Measurements from ENCODE around the gene SESN1. TPM values are rescaled to one million over a fixed set of nuclear protein-coding genes. Genes with fewer than 3 reads are reported as not detected.
A peak's percentile ranks its signal among the peaks of the same experiment; 100 is the strongest.

Gene SESN1
- polyA plus RNA-seq, 1 donor (not counting 4 experiments of a cell fraction or from before 2014, with no cell fraction given), result 21.4 TPM

DNA sequence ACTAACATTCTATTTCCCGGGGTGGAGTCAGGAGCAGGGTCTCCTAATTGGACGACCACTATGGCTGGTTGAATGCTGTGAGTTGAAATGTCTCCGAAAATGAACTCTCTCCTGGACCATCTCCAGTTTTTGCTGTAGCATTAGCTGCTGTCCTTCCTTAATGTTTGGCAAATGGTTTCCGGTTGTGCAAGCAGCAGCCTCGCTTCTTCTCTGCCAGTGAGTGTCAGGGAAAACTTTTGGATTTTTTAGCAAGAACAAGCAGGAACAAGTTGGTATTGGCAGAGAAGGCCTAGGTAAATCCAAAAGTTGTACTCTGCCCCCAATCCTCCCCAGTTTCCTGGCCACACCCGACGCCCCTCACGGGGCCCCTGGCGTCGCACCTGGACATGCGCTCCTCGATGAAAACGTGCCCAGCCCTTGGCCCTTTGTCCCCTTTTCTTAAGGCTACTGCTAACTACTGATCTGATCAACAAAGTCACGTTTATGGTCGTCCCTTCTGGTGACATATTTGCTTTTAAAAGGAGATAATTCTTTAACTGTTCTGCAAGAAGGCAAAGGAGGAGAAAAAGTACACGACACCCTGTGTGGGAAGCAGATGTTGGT lies 143.2 kb downstream of the SESN1 start:
- Histone ChIP-seq H3K27me3 (ENCODE audit: control insufficient read depth, extremely low read depth, insufficient read depth, low read length) (no peaks in the 10 kb centered on the region), H3K9ac (ENCODE audit: control insufficient read depth, extremely low read depth, insufficient read depth, low read length) (no peak overlapping the region), H3K4me1 (ENCODE audit: control insufficient read depth, extremely low read depth, insufficient read depth, low read length) (peaks cover 41% of the 10 kb centered on the region), H2AFZ (ENCODE audit: control insufficient read depth, low read length) (peak overlapping the region; percentile 69), H3K9me1 (ENCODE audit: control insufficient read depth, extremely low read depth, insufficient read depth, low read length) (no peaks in the 10 kb centered on the region), H3K9me3 (ENCODE audit: control insufficient read depth, low read depth, low read length) (no peaks in the 10 kb centered on the region), H3K27ac (ENCODE audit: control insufficient read depth, insufficient read depth, low read length) (no peak overlapping the region), H3K4me2 (ENCODE audit: control insufficient read depth, extremely low read depth, insufficient read depth, low read depth, low read length) (peak overlapping the region; percentile 29), H3K36me3 (ENCODE audit: control insufficient read depth in 2 of 2, extremely low read depth in 1 of 2, insufficient read depth in 2 of 2, low read length in 2 of 2) (no peaks in the 10 kb centered on the region), H3K79me2 (ENCODE audit: control insufficient read depth, insufficient read depth, low read length) (no peaks in the 10 kb centered on the region), H3K4me3 (ENCODE audit: control insufficient read depth in 2 of 3, extremely low read depth in 1 of 3, insufficient read depth in 2 of 3, low read depth in 1 of 3, low read length in 3 of 3) (no peak overlapping the region), H4K20me1 (ENCODE audit: control insufficient read depth, extremely low read depth, insufficient read depth, low read length) (no peaks in the 10 kb centered on the region)
- no peak for FAIRE-seq
- no peak for DNase-seq (ENCODE audit: low read depth, low spot score)
- dilution Hi-C loops (cut with MboI; ENCODE audit: extremely low pct_ligation_motif_present, low sequenced_read_pairs), result no loop called here
- TF ChIP-seq, protein P1, sequence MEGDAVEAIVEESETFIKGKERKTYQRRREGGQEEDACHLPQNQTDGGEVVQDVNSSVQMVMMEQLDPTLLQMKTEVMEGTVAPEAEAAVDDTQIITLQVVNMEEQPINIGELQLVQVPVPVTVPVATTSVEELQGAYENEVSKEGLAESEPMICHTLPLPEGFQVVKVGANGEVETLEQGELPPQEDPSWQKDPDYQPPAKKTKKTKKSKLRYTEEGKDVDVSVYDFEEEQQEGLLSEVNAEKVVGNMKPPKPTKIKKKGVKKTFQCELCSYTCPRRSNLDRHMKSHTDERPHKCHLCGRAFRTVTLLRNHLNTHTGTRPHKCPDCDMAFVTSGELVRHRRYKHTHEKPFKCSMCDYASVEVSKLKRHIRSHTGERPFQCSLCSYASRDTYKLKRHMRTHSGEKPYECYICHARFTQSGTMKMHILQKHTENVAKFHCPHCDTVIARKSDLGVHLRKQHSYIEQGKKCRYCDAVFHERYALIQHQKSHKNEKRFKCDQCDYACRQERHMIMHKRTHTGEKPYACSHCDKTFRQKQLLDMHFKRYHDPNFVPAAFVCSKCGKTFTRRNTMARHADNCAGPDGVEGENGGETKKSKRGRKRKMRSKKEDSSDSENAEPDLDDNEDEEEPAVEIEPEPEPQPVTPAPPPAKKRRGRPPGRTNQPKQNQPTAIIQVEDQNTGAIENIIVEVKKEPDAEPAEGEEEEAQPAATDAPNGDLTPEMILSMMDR (optimal IDR thresholded peaks at IDR 0.05 in 1 of 3, IDR thresholded peaks at IDR 0.05 in 1 of 3, conservative IDR thresholded peaks at IDR 0.05 in 1 of 3; ENCODE audit: extremely low read depth in 1 of 3, insufficient read depth in 2 of 3, low read length in 3 of 3), result no peak
- no peak for TF ChIP-seq EZH2 (IDR thresholded peaks at IDR 0.05; ENCODE audit: low read length)

DNA sequence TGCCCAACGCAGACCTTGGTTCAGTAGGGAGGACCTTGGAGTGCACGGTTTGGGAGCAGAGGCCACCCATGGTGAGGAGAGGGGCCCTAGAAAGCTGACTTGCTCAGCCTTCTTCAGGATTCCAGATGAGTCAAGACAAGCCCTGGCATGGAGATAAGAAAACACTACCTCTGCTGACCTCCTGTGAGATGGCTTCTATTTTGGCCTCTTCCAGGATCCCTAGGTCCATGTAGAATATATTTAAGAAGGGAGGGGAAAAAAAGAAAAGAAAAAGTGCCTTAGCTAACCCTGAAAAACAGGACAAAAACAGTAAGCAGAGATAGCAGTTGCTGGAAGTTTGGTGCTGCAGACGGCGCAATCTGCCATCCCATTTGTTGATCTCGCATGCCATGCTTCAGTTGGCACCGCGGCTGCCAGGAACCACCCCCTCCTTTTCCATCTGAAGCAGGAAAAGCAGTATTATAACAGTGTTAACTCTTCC lies 146.4 kb downstream of the SESN1 start:
- no peaks in the 10 kb centered on the region for H3K9me1 ChIP-seq (ENCODE audit: control insufficient read depth, extremely low read depth, insufficient read depth, low read length)
- H2AFZ ChIP-seq (ENCODE audit: control insufficient read depth, low read length), result peak overlapping the region; percentile 81
- H3K36me3 ChIP-seq (ENCODE audit: control insufficient read depth in 2 of 2, extremely low read depth in 1 of 2, insufficient read depth in 2 of 2, low read length in 2 of 2), result no peaks in the 10 kb centered on the region
- H3K4me3 ChIP-seq (ENCODE audit: control insufficient read depth in 2 of 3, extremely low read depth in 1 of 3, insufficient read depth in 2 of 3, low read depth in 1 of 3, low read length in 3 of 3), result peak overlapping the region in 2 of 3 experiments; percentile 16 to 48
- TF ChIP-seq EZH2 (IDR thresholded peaks at IDR 0.05; ENCODE audit: low read length), result no peak
- TF ChIP-seq, protein P1 (optimal IDR thresholded peaks at IDR 0.05 in 1 of 3, IDR thresholded peaks at IDR 0.05 in 1 of 3, conservative IDR thresholded peaks at IDR 0.05 in 1 of 3; ENCODE audit: extremely low read depth in 1 of 3, insufficient read depth in 2 of 3, low read length in 3 of 3), result no peak
- no peak for DNase-seq (ENCODE audit: low read depth, low spot score)
- dilution Hi-C loops (cut with MboI; ENCODE audit: extremely low pct_ligation_motif_present, low sequenced_read_pairs), result no loop called here
- H3K27me3 ChIP-seq (ENCODE audit: control insufficient read depth, extremely low read depth, insufficient read depth, low read length), result no peaks in the 10 kb centered on the region
- peaks cover 62% of the 10 kb centered on the region for H3K4me1 ChIP-seq (ENCODE audit: control insufficient read depth, extremely low read depth, insufficient read depth, low read length)
- H4K20me1 ChIP-seq (ENCODE audit: control insufficient read depth, extremely low read depth, insufficient read depth, low read length), result no peaks in the 10 kb centered on the region
- no peaks in the 10 kb centered on the region for H3K79me2 ChIP-seq (ENCODE audit: control insufficient read depth, insufficient read depth, low read length)
- no peaks in the 10 kb centered on the region for H3K9me3 ChIP-seq (ENCODE audit: control insufficient read depth, low read depth, low read length)
- FAIRE-seq, result peak; percentile 32
- H3K9ac ChIP-seq (ENCODE audit: control insufficient read depth, extremely low read depth, insufficient read depth, low read length), result peak overlapping the region; percentile 45
- H3K4me2 ChIP-seq (ENCODE audit: control insufficient read depth, extremely low read depth, insufficient read depth, low read depth, low read length), result peak overlapping the region; percentile 76
- H3K27ac ChIP-seq (ENCODE audit: control insufficient read depth, insufficient read depth, low read length), result peak overlapping the region; percentile 66

All from keratinocyte (primary cell).